SK-N-SH treated with all-trans-retinoic acid at 6 μM for 48 hours (cell line): Measurements from ENCODE around the gene TAPT1.

Source experiments
- ATAC-seq: fragments of 200-7000 bp; cut with Tn5 transposase; 3 replicates; pipeline ENCODE4 v1.9.1; 2020; ENCODE audit warnings: mild to moderate bottlenecking, moderate library complexity
- ARNTL ChIP-seq: fragments of 450-650 bp; formaldehyde crosslinking; IDR thresholded peaks from 2 replicates; pipeline ENCODE4 v1.5.0; 2020; ENCODE audit warnings: low read depth, mild to moderate bottlenecking, moderate library complexity, borderline replicate concordance
- BACH2 ChIP-seq: fragments of 250-450 bp; sonication (Bioruptor Pico); IDR thresholded peaks from 2 replicates; pipeline ENCODE4 v1.9.0; 2021; ENCODE audit warnings: mild to moderate bottlenecking, borderline replicate concordance
- CSDC2 ChIP-seq: fragments of 250-450 bp; sonication (Bioruptor Pico); IDR thresholded peaks from 2 replicates; pipeline ENCODE4 v1.5.0; 2020; ENCODE audit warnings: mild to moderate bottlenecking, moderate library complexity
- ISL1 ChIP-seq: fragments of 250-450 bp; sonication (Bioruptor Pico); IDR thresholded peaks from 2 replicates; pipeline ENCODE4 v2.1.2; 2022; ENCODE audit warnings: mild to moderate bottlenecking, moderate library complexity
- OSR1 ChIP-seq: fragments of 250-450 bp; sonication (Bioruptor Pico); IDR thresholded peaks from 2 replicates; pipeline ENCODE4 v1.8.0; 2022; ENCODE audit warnings: moderate library complexity, mild to moderate bottlenecking, inconsistent platforms
- PATZ1 ChIP-seq: fragments of 250-450 bp; sonication (Bioruptor Pico); IDR thresholded peaks from 2 replicates; pipeline ENCODE4 v1.8.0; 2020; ENCODE audit warnings: mild to moderate bottlenecking, moderate library complexity, borderline replicate concordance
- PPARA ChIP-seq: fragments of 250-450 bp; sonication (Bioruptor Pico); IDR thresholded peaks from 2 replicates; pipeline ENCODE4 v1.5.0; 2020; ENCODE audit warnings: mild to moderate bottlenecking, borderline replicate concordance
- RARB ChIP-seq: fragments of 250-450 bp; sonication (Bioruptor Pico); IDR thresholded peaks from 2 replicates; pipeline ENCODE4 v1.8.0; 2021; ENCODE audit warnings: mild to moderate bottlenecking, moderate library complexity
- SNAI2 ChIP-seq: fragments of 250-450 bp; sonication (Bioruptor Pico); IDR thresholded peaks from 2 replicates; pipeline ENCODE4 v1.5.0; 2020; ENCODE audit warnings: mild to moderate bottlenecking, moderate library complexity
- TCF4 ChIP-seq: fragments of 250-450 bp; sonication (Bioruptor Pico); IDR thresholded peaks from 2 replicates; pipeline ENCODE4 v1.8.0; 2021; ENCODE audit warnings: mild to moderate bottlenecking, moderate library complexity, borderline replicate concordance
- TOX ChIP-seq: fragments of 250-450 bp; sonication (Bioruptor Pico); IDR thresholded peaks from 2 replicates; pipeline ENCODE4 v1.8.0; 2021; ENCODE audit warnings: mild to moderate bottlenecking, moderate library complexity, borderline replicate concordance
- ZFP3 ChIP-seq: fragments of 250-450 bp; sonication (Bioruptor Pico); IDR thresholded peaks from 2 replicates; pipeline ENCODE4 v1.5.0; 2020; ENCODE audit warnings: mild to moderate bottlenecking, moderate library complexity
- ZFP30 ChIP-seq: fragments of 450-650 bp; formaldehyde crosslinking; IDR thresholded peaks from 2 replicates; pipeline ENCODE4 v1.5.0; 2022; ENCODE audit warnings: mild to moderate bottlenecking, moderate library complexity
- ZNF565 ChIP-seq: fragments of 450-650 bp; formaldehyde crosslinking; conservative IDR thresholded peaks from 2 replicates; pipeline ENCODE4 v1.5.0; 2020; ENCODE audit warnings: low read depth, mild to moderate bottlenecking, moderate library complexity
- ZNF8 ChIP-seq: fragments of 450-650 bp; formaldehyde crosslinking; IDR thresholded peaks from 2 replicates; pipeline ENCODE4 v1.5.0; 2020; ENCODE audit warnings: mild to moderate bottlenecking, moderate library complexity
- TF ChIP-seq, protein P1 (sequence below): fragments of 250-450 bp; sonication (Bioruptor Pico); IDR thresholded peaks from 2 replicates; pipeline ENCODE4 v1.5.0; 2020; ENCODE audit warnings: mild to moderate bottlenecking, moderate library complexity
- TF ChIP-seq, protein P2 (sequence below): fragments of 250-450 bp; sonication (Bioruptor Pico); IDR thresholded peaks from 2 replicates; pipeline ENCODE4 v1.8.0; 2021; ENCODE audit warnings: low read depth, mild to moderate bottlenecking, moderate library complexity, borderline replicate concordance

The TAPT1 gene, protein sequence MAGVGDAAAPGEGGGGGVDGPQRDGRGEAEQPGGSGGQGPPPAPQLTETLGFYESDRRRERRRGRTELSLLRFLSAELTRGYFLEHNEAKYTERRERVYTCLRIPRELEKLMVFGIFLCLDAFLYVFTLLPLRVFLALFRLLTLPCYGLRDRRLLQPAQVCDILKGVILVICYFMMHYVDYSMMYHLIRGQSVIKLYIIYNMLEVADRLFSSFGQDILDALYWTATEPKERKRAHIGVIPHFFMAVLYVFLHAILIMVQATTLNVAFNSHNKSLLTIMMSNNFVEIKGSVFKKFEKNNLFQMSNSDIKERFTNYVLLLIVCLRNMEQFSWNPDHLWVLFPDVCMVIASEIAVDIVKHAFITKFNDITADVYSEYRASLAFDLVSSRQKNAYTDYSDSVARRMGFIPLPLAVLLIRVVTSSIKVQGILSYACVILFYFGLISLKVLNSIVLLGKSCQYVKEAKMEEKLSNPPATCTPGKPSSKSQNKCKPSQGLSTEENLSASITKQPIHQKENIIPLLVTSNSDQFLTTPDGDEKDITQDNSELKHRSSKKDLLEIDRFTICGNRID

GRCh38 chr4:16225863-16226815 lies at the start of gene TAPT1:
Gene TAPT1 (minus strand): TSS chr4:16226471. CDS start chr4:16226457, 14 bp downstream.
- no peak for TF ChIP-seq TOX
- no peak for TF ChIP-seq PPARA
- TF ChIP-seq ARNTL: no peak
- no peak for TF ChIP-seq TCF4 (CRISPR knock-in tag)
- no peak for TF ChIP-seq ISL1 (CRISPR knock-in tag)
- TF ChIP-seq, protein P1, sequence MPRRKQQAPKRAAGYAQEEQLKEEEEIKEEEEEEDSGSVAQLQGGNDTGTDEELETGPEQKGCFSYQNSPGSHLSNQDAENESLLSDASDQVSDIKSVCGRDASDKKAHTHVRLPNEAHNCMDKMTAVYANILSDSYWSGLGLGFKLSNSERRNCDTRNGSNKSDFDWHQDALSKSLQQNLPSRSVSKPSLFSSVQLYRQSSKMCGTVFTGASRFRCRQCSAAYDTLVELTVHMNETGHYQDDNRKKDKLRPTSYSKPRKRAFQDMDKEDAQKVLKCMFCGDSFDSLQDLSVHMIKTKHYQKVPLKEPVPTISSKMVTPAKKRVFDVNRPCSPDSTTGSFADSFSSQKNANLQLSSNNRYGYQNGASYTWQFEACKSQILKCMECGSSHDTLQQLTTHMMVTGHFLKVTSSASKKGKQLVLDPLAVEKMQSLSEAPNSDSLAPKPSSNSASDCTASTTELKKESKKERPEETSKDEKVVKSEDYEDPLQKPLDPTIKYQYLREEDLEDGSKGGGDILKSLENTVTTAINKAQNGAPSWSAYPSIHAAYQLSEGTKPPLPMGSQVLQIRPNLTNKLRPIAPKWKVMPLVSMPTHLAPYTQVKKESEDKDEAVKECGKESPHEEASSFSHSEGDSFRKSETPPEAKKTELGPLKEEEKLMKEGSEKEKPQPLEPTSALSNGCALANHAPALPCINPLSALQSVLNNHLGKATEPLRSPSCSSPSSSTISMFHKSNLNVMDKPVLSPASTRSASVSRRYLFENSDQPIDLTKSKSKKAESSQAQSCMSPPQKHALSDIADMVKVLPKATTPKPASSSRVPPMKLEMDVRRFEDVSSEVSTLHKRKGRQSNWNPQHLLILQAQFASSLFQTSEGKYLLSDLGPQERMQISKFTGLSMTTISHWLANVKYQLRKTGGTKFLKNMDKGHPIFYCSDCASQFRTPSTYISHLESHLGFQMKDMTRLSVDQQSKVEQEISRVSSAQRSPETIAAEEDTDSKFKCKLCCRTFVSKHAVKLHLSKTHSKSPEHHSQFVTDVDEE (CRISPR knock-in tag): no peak
- TF ChIP-seq ZFP3: no peak
- no peak for TF ChIP-seq ZNF565 (CRISPR knock-in tag)
- TF ChIP-seq SNAI2: no peak
- TF ChIP-seq ZFP30 (CRISPR knock-in tag): no peak
- TF ChIP-seq, protein P2, sequence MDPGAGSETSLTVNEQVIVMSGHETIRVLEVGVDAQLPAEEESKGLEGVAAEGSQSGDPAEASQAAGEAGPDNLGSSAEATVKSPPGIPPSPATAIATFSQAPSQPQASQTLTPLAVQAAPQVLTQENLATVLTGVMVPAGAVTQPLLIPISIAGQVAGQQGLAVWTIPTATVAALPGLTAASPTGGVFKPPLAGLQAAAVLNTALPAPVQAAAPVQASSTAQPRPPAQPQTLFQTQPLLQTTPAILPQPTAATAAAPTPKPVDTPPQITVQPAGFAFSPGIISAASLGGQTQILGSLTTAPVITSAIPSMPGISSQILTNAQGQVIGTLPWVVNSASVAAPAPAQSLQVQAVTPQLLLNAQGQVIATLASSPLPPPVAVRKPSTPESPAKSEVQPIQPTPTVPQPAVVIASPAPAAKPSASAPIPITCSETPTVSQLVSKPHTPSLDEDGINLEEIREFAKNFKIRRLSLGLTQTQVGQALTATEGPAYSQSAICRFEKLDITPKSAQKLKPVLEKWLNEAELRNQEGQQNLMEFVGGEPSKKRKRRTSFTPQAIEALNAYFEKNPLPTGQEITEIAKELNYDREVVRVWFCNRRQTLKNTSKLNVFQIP (CRISPR knock-in tag): no peak
- TF ChIP-seq ZNF8: no peak
- ATAC-seq: peak; percentile 71

- no peak for ATAC-seq
- TF ChIP-seq BACH2 (CRISPR knock-in tag) (no peak), OSR1 (no peak), ZFP3 (no peak), PATZ1 (no peak), ZNF565 (CRISPR knock-in tag) (no peak), RARB (CRISPR knock-in tag) (no peak), TOX (no peak), ZFP30 (CRISPR knock-in tag) (no peak), ISL1 (CRISPR knock-in tag) (no peak), CSDC2 (CRISPR knock-in tag) (no peak)
- TF ChIP-seq, protein P2 (CRISPR knock-in tag): no peak
- TF ChIP-seq, protein P1 (CRISPR knock-in tag): no peak
- TF ChIP-seq, all 23 proteins: peak for 0
Measured at GRCh38 chr4:16271411-16271810, 45.1 kb upstream of the TAPT1 start.
